Measurements from ENCODE around the gene FKBP5. TPM values are rescaled to one million over a fixed set of nuclear protein-coding genes. Genes with fewer than 3 reads are reported as not detected.

FKBP5 gene
- total RNA-seq, 1 experiment from 2014 or later, result 12.4 TPM

GRCh38 chr6:35654883-35655282 is 33.8 kb downstream of the FKBP5 start:
- Histone ChIP-seq H3K27me3 (ENCODE audit: low read length) (no peaks in the 10 kb centered on the region), H4K20me1 (ENCODE audit: low read length) (no peaks in the 10 kb centered on the region), H3K4me1 (ENCODE audit: insufficient read depth, low read length) (no peaks in the 10 kb centered on the region), H2AFZ (ENCODE audit: low read length) (no peak overlapping the region), H3K9me2 (replicated peaks; ENCODE audit: low read length) (no peaks in the 10 kb centered on the region), H3K9ac (ENCODE audit: low read length) (no peak overlapping the region), H3K27ac (ENCODE audit: low read length) (no peak overlapping the region), H3K4me3 (ENCODE audit: low read length) (no peak overlapping the region), H3K79me2 (ENCODE audit: low read length) (no peaks in the 10 kb centered on the region), H3F3A (ENCODE audit: low read length, unreplicated experiment) (no peaks in the 10 kb centered on the region), H3K9me3 (ENCODE audit: low read length) (no peaks in the 10 kb centered on the region), H3K36me3 (ENCODE audit: low read depth, low read length) (no peaks in the 10 kb centered on the region), H3K4me2 (ENCODE audit: low read length) (no peak overlapping the region)
- POLR2A ChIA-PET (ENCODE audit: unreplicated experiment), result no interaction called here
- DNase-seq (no peak), ATAC-seq (no peak)
- intact Hi-C loops (cut with micrococcal nuclease), result no loop called here
- BruUV-seq (replicated peaks), result no TSS peak
- TF ChIP-seq EZH2phosphoT487 (IDR thresholded peaks at IDR 0.05; ENCODE audit: borderline replicate concordance, low read length) (no peak), EZH2 (IDR thresholded peaks at IDR 0.05; ENCODE audit: low read length, unreplicated experiment) (no peak), CTCF (conservative IDR thresholded peaks at IDR 0.05; ENCODE audit: low read depth, low read length) (no peak)
- CTCF ChIA-PET, result no interaction called here

- POLR2A ChIA-PET (ENCODE audit: unreplicated experiment), result no interaction called here
- Histone ChIP-seq H3K4me2 (ENCODE audit: low read length) (no peak overlapping the region), H3K27ac (ENCODE audit: low read length) (no peak overlapping the region), H3K9me3 (ENCODE audit: low read length) (no peaks in the 10 kb centered on the region), H3K9ac (ENCODE audit: low read length) (no peak overlapping the region), H3K79me2 (ENCODE audit: low read length) (no peaks in the 10 kb centered on the region), H2AFZ (ENCODE audit: low read length) (no peak overlapping the region), H3K36me3 (ENCODE audit: low read depth, low read length) (no peaks in the 10 kb centered on the region), H4K20me1 (ENCODE audit: low read length) (no peaks in the 10 kb centered on the region), H3F3A (ENCODE audit: low read length, unreplicated experiment) (no peaks in the 10 kb centered on the region), H3K4me3 (ENCODE audit: low read length) (no peak overlapping the region), H3K4me1 (ENCODE audit: insufficient read depth, low read length) (no peaks in the 10 kb centered on the region), H3K27me3 (ENCODE audit: low read length) (no peaks in the 10 kb centered on the region), H3K9me2 (replicated peaks; ENCODE audit: low read length) (no peaks in the 10 kb centered on the region)
- intact Hi-C loops (cut with micrococcal nuclease), result no loop called here
- CTCF ChIA-PET, result no interaction called here
- TF ChIP-seq EZH2phosphoT487 (IDR thresholded peaks at IDR 0.05; ENCODE audit: borderline replicate concordance, low read length), result no peak
- no peak for TF ChIP-seq EZH2 (IDR thresholded peaks at IDR 0.05; ENCODE audit: low read length, unreplicated experiment)
- no peak for TF ChIP-seq CTCF (conservative IDR thresholded peaks at IDR 0.05; ENCODE audit: low read depth, low read length)
- DNase-seq (no peak), ATAC-seq (no peak)
- no TSS peak for BruUV-seq (replicated peaks)
Observed at GRCh38 chr6:35651244-35651643, 37.5 kb downstream of the FKBP5 start.

- CTCF ChIA-PET, result no interaction called here
- Histone ChIP-seq H3K4me2 (ENCODE audit: low read length) (no peak overlapping the region), H3K9me3 (ENCODE audit: low read length) (no peaks in the 10 kb centered on the region), H4K20me1 (ENCODE audit: low read length) (no peaks in the 10 kb centered on the region), H2AFZ (ENCODE audit: low read length) (no peak overlapping the region), H3K4me3 (ENCODE audit: low read length) (no peak overlapping the region), H3K27ac (ENCODE audit: low read length) (no peak overlapping the region), H3K9ac (ENCODE audit: low read length) (no peak overlapping the region), H3K9me2 (replicated peaks; ENCODE audit: low read length) (no peaks in the 10 kb centered on the region), H3F3A (ENCODE audit: low read length, unreplicated experiment) (no peaks in the 10 kb centered on the region), H3K27me3 (ENCODE audit: low read length) (no peaks in the 10 kb centered on the region), H3K36me3 (ENCODE audit: low read depth, low read length) (no peaks in the 10 kb centered on the region), H3K79me2 (ENCODE audit: low read length) (no peaks in the 10 kb centered on the region), H3K4me1 (ENCODE audit: insufficient read depth, low read length) (no peaks in the 10 kb centered on the region)
- BruUV-seq (replicated peaks), result no TSS peak
- ATAC-seq (no peak), DNase-seq (no peak)
- POLR2A ChIA-PET (ENCODE audit: unreplicated experiment), result no interaction called here
- TF ChIP-seq CTCF (conservative IDR thresholded peaks at IDR 0.05; ENCODE audit: low read depth, low read length) (no peak), EZH2phosphoT487 (IDR thresholded peaks at IDR 0.05; ENCODE audit: borderline replicate concordance, low read length) (no peak), EZH2 (IDR thresholded peaks at IDR 0.05; ENCODE audit: low read length, unreplicated experiment) (no peak)
- intact Hi-C loops (cut with micrococcal nuclease), result no loop called here
Observed at GRCh38 chr6:35650015-35650414, 38.7 kb downstream of the FKBP5 start.

All from PC-3 (cell line).